H9 (cell line): ENCODE data around the gene PKN3. TPM values are rescaled to one million over a fixed set of nuclear protein-coding genes. Genes with fewer than 3 reads are reported as not detected.

Experiments used
- DNase-seq: peaks from one replicate; pipeline ENCODE4 v3.0.0-alpha.2; 2017
- H2AFZ ChIP-seq: one replicate; pipeline ENCODE4 v1.6.1; 2013; ENCODE audit warnings: mild to moderate bottlenecking, low read length, control low read depth, moderate library complexity
- H2AK5ac ChIP-seq: 2 replicates; pipeline ENCODE4 v1.6.1; 2013; ENCODE audit warnings: low read length, control low read depth, mixed read lengths; ENCODE audit not compliant: insufficient read length
- H2BK120ac ChIP-seq: one replicate; pipeline ENCODE4 v1.6.1; 2013; ENCODE audit warnings: low read depth, mild to moderate bottlenecking, low read length, control low read depth, inconsistent platforms; ENCODE audit not compliant: poor library complexity, severe bottlenecking
- H2BK12ac ChIP-seq: 2 replicates; pipeline ENCODE4 v1.6.1; 2013; ENCODE audit warnings: low read length, control low read depth, mixed read lengths, low read depth; ENCODE audit not compliant: insufficient read length
- H2BK15ac ChIP-seq: 2 replicates; pipeline ENCODE4 v1.6.1; 2013; ENCODE audit warnings: low read depth, low read length, control low read depth
- H2BK20ac ChIP-seq: one replicate; pipeline ENCODE4 v1.6.1; 2013; ENCODE audit warnings: low read depth, mild to moderate bottlenecking, low read length, control low read depth, inconsistent platforms; ENCODE audit not compliant: poor library complexity, severe bottlenecking
- H2BK5ac ChIP-seq: 2 replicates; pipeline ENCODE4 v1.6.1; 2013; ENCODE audit warnings: low read length, control low read depth, mixed read lengths; ENCODE audit not compliant: insufficient read length
- H3K14ac ChIP-seq: 2 replicates; pipeline ENCODE4 v1.6.1; 2013; ENCODE audit warnings: low read length, control low read depth; ENCODE audit not compliant: insufficient read depth
- H3K18ac ChIP-seq: 2 replicates; pipeline ENCODE4 v1.6.1; 2013; ENCODE audit warnings: low read depth, mild to moderate bottlenecking, mixed read lengths, low read length, control low read depth; ENCODE audit not compliant: insufficient read length
- H3K23ac ChIP-seq: 2 replicates; pipeline ENCODE4 v1.6.1; 2013; ENCODE audit warnings: low read length, control low read depth, mixed read lengths, low read depth; ENCODE audit not compliant: insufficient read length
- H3K23me2 ChIP-seq: 2 replicates; pipeline ENCODE4 v1.6.1; 2013; ENCODE audit warnings: low read depth, mild to moderate bottlenecking, mixed read lengths, low read length, control low read depth; ENCODE audit not compliant: insufficient read length, poor library complexity, severe bottlenecking
- H3K27ac ChIP-seq: 2 replicates; pipeline ENCODE4 v1.5.1; 2013; ENCODE audit warnings: low read length, control low read depth, mixed read lengths, low read depth; ENCODE audit not compliant: insufficient read length
- H3K27me3 ChIP-seq: 2 replicates; pipeline ENCODE4 v1.6.1; 2013; ENCODE audit warnings: low read length, control low read depth, inconsistent platforms; ENCODE audit not compliant: insufficient read depth
- H3K4ac ChIP-seq: 2 replicates; pipeline ENCODE4 v1.6.1; 2013; ENCODE audit warnings: low read depth, mild to moderate bottlenecking, control low read depth, inconsistent platforms, low read length, moderate library complexity
- H3K4me1 ChIP-seq: 2 replicates; pipeline ENCODE4 v1.6.1; 2013; ENCODE audit warnings: low read length, control low read depth, inconsistent platforms; ENCODE audit not compliant: insufficient read depth
- H3K4me2 ChIP-seq: 2 replicates; pipeline ENCODE4 v1.6.1; 2013; ENCODE audit warnings: low read length, control low read depth, mixed read lengths; ENCODE audit not compliant: insufficient read length, insufficient read depth
- H3K56ac ChIP-seq: 2 replicates; pipeline ENCODE4 v1.6.1; 2013; ENCODE audit warnings: low read depth, mild to moderate bottlenecking, mixed read lengths, low read length, control low read depth; ENCODE audit not compliant: insufficient read length
- H3K79me1 ChIP-seq: 2 replicates; pipeline ENCODE4 v1.6.1; 2013; ENCODE audit warnings: low read depth, mild to moderate bottlenecking, moderate library complexity, low read length, control low read depth, inconsistent platforms; ENCODE audit not compliant: insufficient read depth, poor library complexity, severe bottlenecking
- H3K79me2 ChIP-seq: 2 replicates; pipeline ENCODE4 v1.6.1; 2013; ENCODE audit warnings: low read length, control low read depth, inconsistent platforms; ENCODE audit not compliant: insufficient read depth
- H3K9ac ChIP-seq: 2 replicates; pipeline ENCODE4 v1.6.1; 2013; ENCODE audit warnings: low read length, control low read depth, mixed read lengths; ENCODE audit not compliant: insufficient read length; ENCODE audit errors: extremely low read depth
- H3K9me3 ChIP-seq: one replicate; pipeline ENCODE4 v1.6.1; 2013; ENCODE audit warnings: low read depth, low read length, inconsistent platforms; ENCODE audit not compliant: control insufficient read depth
- H3T11ph ChIP-seq: one replicate; pipeline ENCODE4 v1.6.1; 2013; ENCODE audit warnings: mild to moderate bottlenecking, low read length, control low read depth, inconsistent platforms
- H4K20me1 ChIP-seq: one replicate; pipeline ENCODE4 v1.6.1; 2013; ENCODE audit not compliant: control insufficient read depth, insufficient read length, insufficient read depth
- H4K5ac ChIP-seq: 2 replicates; pipeline ENCODE4 v1.6.1; 2013; ENCODE audit warnings: low read depth, mild to moderate bottlenecking, mixed read lengths, low read length, control low read depth; ENCODE audit not compliant: insufficient read length
- H4K8ac ChIP-seq: replicated peaks from 2 replicates; pipeline ENCODE4 v1.6.1; 2013; ENCODE audit warnings: low read length, control low read depth, mixed read lengths, low read depth; ENCODE audit not compliant: insufficient read length
- H4K91ac ChIP-seq: 2 replicates; pipeline ENCODE4 v1.6.1; 2013; ENCODE audit warnings: low read depth, mild to moderate bottlenecking, moderate library complexity, mixed read lengths, low read length, control low read depth; ENCODE audit not compliant: insufficient read length
- H3K27ac Mint-ChIP-seq, 3 experiments: 2 replicates in 2 of 3; 3 replicates in 1 of 3; pipeline ENCODE4 v1.8.0; 2020 to 2021; ENCODE audit warnings: mixed read lengths in 3 of 3, mild to moderate bottlenecking in 1 of 3, moderate library complexity in 1 of 3
- H3K27me3 Mint-ChIP-seq: 2 replicates; pipeline ENCODE4 v1.8.0; 2021; ENCODE audit warnings: low read depth, mild to moderate bottlenecking, moderate library complexity, mixed read lengths
- H3K36me3 Mint-ChIP-seq, 3 experiments: 2 replicates in 2 of 3; 3 replicates in 1 of 3; pipeline ENCODE4 v1.8.0; 2020 to 2021; ENCODE audit warnings: low read depth in 3 of 3, mixed read lengths in 3 of 3; ENCODE audit not compliant: insufficient read depth in 1 of 3
- H3K4me1 Mint-ChIP-seq, 2 experiments: 2 replicates each; pipeline ENCODE4 v1.8.0; 2020; ENCODE audit warnings: mixed read lengths in 2 of 2
- H3K4me3 Mint-ChIP-seq, 2 experiments: 2 replicates in 1 of 2; 3 replicates in 1 of 2; pipeline ENCODE4 v1.8.0; 2020 to 2021; ENCODE audit warnings: mild to moderate bottlenecking in 2 of 2, mixed read lengths in 2 of 2, moderate library complexity in 1 of 2
- H3K9me3 Mint-ChIP-seq, 2 experiments: 2 replicates in 1 of 2; 3 replicates in 1 of 2; pipeline ENCODE4 v1.8.0; 2020; ENCODE audit warnings: mild to moderate bottlenecking in 2 of 2, mixed read lengths in 2 of 2, moderate library complexity in 1 of 2
- CTCF ChIP-seq: fragments of 200-600 bp; sonication (generic); conservative IDR thresholded peaks from 3 replicates; pipeline ENCODE4 v1.8.0; 2021; ENCODE audit warnings: antibody characterized with exemption, mild to moderate bottlenecking
- WGBS: extraction: QIAGEN DNeasy Blood & Tissue Kit; methylation state at CpG from one replicate; pipeline ENCODE4 v1.1.7; 2013; ENCODE audit warnings: missing lambda C conversion rate, low lambda C conversion rate, mixed read lengths; ENCODE audit not compliant: insufficient read length; ENCODE audit errors: extremely low coverage; 5-methylcytosine and 5-hydroxymethylcytosine counted together
- total RNA-seq: library from RNA; stranded (reverse); gene quantifications from 2 replicates; pipeline ENCODE4 v1.2.1, GENCODE V29; 2021

Gene PKN3
- total RNA-seq, 1 experiment from 2014 or later = 25.0 TPM

DNA sequence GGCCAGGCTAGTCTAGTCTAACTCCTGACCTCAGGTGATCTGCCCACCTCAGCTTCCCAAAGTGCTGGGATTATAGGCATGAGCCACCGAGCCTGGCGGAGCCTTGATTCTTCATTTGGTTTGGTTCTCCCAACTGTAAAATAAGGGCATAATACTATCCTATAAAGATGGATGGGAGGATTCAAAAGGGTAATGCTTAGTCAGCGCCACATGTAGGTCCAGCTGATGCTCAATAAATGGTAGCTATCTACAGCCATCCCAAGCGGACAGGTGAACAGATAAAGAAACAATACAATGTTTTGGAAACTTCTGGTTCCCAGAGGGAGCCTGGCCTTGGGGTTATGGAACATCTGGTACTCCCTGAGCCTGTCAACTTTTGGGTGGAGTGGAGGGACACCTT, 26.9 kb upstream of the PKN3 start:
- Histone ChIP-seq H2BK15ac (no peak overlapping the region), H3K56ac (no peak overlapping the region), H3K23ac (no peak overlapping the region), H3K4me2 (no peak overlapping the region), H3K14ac (no peak overlapping the region), H2BK5ac (no peak overlapping the region), H4K8ac (no peak overlapping the region), H2BK20ac (no peak overlapping the region), H3K79me1 (no peaks in the 10 kb centered on the region), H3K27me3 (no peaks in the 10 kb centered on the region), H3K4me1 (no peaks in the 10 kb centered on the region), H3K9me3 (no peaks in the 10 kb centered on the region), H3K79me2 (no peaks in the 10 kb centered on the region), H3K27ac (no peak overlapping the region), H4K5ac (no peak overlapping the region), H2AFZ (no peak overlapping the region), H2BK120ac (no peak overlapping the region), H3K4ac (no peak overlapping the region), H4K20me1 (no peaks in the 10 kb centered on the region), H3K9ac (no peak overlapping the region), H3T11ph (no peak overlapping the region), H2AK5ac (no peak overlapping the region), H2BK12ac (no peak overlapping the region), H4K91ac (no peak overlapping the region), H3K23me2 (no peaks in the 10 kb centered on the region), H3K18ac (no peak overlapping the region)
- Mint-ChIP-seq H3K27ac (no peak overlapping the region), H3K9me3 (no peaks in the 10 kb centered on the region), H3K4me1 (0 out of 4 replicates have a peak, but pooled peaks cover 0 to 3% of the 10 kb centered on the region in 2 experiments), H3K27me3 (no peaks in the 10 kb centered on the region), H3K36me3 (no peaks in the 10 kb centered on the region), H3K4me3 (no peak overlapping the region)
- DNase-seq = no peak
- WGBS = no CpG with 5 or more reads among the region's 4 CpGs
- TF ChIP-seq CTCF = no peak
